K562 (cell line): ENCODE results near the gene ACTR3. TPM values are rescaled to one million over a fixed set of nuclear protein-coding genes. Genes with fewer than 3 reads are reported as not detected.

Experiments used
- ATAC-seq: fragments of 200-7000 bp; cut with Tn5 transposase; 3 replicates; pipeline ENCODE4 v1.9.1; 2020; ENCODE audit warnings: moderate library complexity
- BruUV-seq: library from RNA; stranded (reverse); fragments of 400-500 nt; replicated peaks from 2 replicates; lab custom pipeline; 2021; lab: Mats Ljungman, UMichigan
- CTCF ChIA-PET: fragments of 300-600 bp; formaldehyde crosslinking; extraction: SDS; loops from one replicate; lab custom pipeline; 2021; ENCODE audit warnings: low intra/inter-chr PET ratio; lab: Yijun Ruan, JAX
- POLR2A ChIA-PET: fragments of 300-600, 350-650 bp; sonication (Branson Sonifier 250); formaldehyde crosslinking; extraction: SDS; loops from one replicate; lab custom pipeline; 2021; ENCODE audit warnings: antibody characterized with exemption, inconsistent platforms; lab: Yijun Ruan, JAX
- DNase-seq, 4 experiments: peaks; one replicate each; pipeline versions ENCODE4 v3.0.0 to v3.0.0-alpha.2; 2011 to 2018; ENCODE audit warnings: low spot score in 3 of 4, mixed read lengths in 3 of 4; ENCODE audit errors: extremely low read depth in 1 of 4
- FAIRE-seq: peaks from 2 replicates; lab custom pipeline; 2011; peaks lifted over from hg19 to GRCh38; lab: Jason Lieb, UNC
- H2AFZ ChIP-seq: 2 replicates; pipeline ENCODE4 v1.6.0; 2011; ENCODE audit warnings: low read depth, low read length, control low read depth, inconsistent platforms
- H3K27ac ChIP-seq: fragments of 200-600 bp; 3 replicates; pipeline ENCODE4 v1.8.0; 2011; ENCODE audit warnings: low read depth, mild to moderate bottlenecking, control low read depth, inconsistent platforms, low read length, moderate library complexity, mixed read lengths; ENCODE audit errors: extremely low read depth
- H3K27me3 ChIP-seq, 2 experiments: fragments of 300-600 bp in 1 of 2; 2 replicates in 1 of 2; 3 replicates in 1 of 2; pipeline versions ENCODE4 v1.6.0 to v1.8.0; 2011; ENCODE audit warnings: inconsistent platforms in 2 of 2, low read length in 2 of 2, mild to moderate bottlenecking in 1 of 2, mixed read lengths in 1 of 2, moderate library complexity in 1 of 2; ENCODE audit not compliant: control insufficient read depth in 2 of 2, insufficient read depth in 2 of 2
- H3K36me3 ChIP-seq: fragments of 300-600 bp; 3 replicates; pipeline ENCODE4 v1.8.0; 2011; ENCODE audit warnings: mild to moderate bottlenecking, low read length, inconsistent platforms; ENCODE audit not compliant: control insufficient read depth, insufficient read depth
- H3K4me1 ChIP-seq, 2 experiments: fragments of 200-600 bp in 1 of 2; replicated peaks in 1 of 2; 2 replicates in 1 of 2; 3 replicates in 1 of 2; pipeline versions ENCODE4 v1.5.1 to v1.8.0; 2011; ENCODE audit warnings: inconsistent platforms in 2 of 2, low read length in 2 of 2, mild to moderate bottlenecking in 1 of 2, mixed read lengths in 1 of 2, moderate library complexity in 1 of 2; ENCODE audit not compliant: control insufficient read depth in 2 of 2, insufficient read depth in 2 of 2
- H3K4me2 ChIP-seq: 2 replicates; pipeline ENCODE4 v1.6.1; 2011; ENCODE audit warnings: low read length, control low read depth, inconsistent platforms, mixed read lengths; ENCODE audit not compliant: insufficient read depth
- H3K4me3 ChIP-seq: fragments of 200-600 bp; sonication (generic), shearing (Covaris generic); 2 replicates; pipeline ENCODE4 v1.5.1; 2016; ENCODE audit warnings: control low read depth, inconsistent platforms
- H3K79me2 ChIP-seq: fragments of 200-600 bp; 3 replicates; pipeline ENCODE4 v1.8.0; 2011; ENCODE audit warnings: low read length, inconsistent platforms; ENCODE audit not compliant: control insufficient read depth, insufficient read depth
- H3K9ac ChIP-seq, 2 experiments: 2 replicates each; pipeline versions ENCODE4 v1.6.0 to v1.6.1; 2011; ENCODE audit warnings: low read depth in 2 of 2, low read length in 2 of 2, control low read depth in 1 of 2, inconsistent platforms in 1 of 2, mild to moderate bottlenecking in 1 of 2, mixed read lengths in 1 of 2; ENCODE audit not compliant: insufficient read depth in 1 of 2
- H3K9me1 ChIP-seq: one replicate; pipeline ENCODE4 v1.6.0; 2011; ENCODE audit warnings: inconsistent platforms, mild to moderate bottlenecking, low read length, moderate library complexity; ENCODE audit not compliant: control insufficient read depth, insufficient read depth
- H3K9me3 ChIP-seq: replicated peaks from 2 replicates; pipeline ENCODE4 v1.5.1; 2011; ENCODE audit warnings: low read depth, low read length, inconsistent platforms; ENCODE audit not compliant: control insufficient read depth, insufficient read depth
- H4K20me1 ChIP-seq: replicated peaks from 2 replicates; pipeline ENCODE4 v1.6.1; 2011; ENCODE audit warnings: low read length, inconsistent platforms, mixed read lengths; ENCODE audit not compliant: control insufficient read depth, insufficient read depth
- CUX1 ChIP-seq: fragments of 200-800 bp; sonication (Bioruptor generic); IDR thresholded peaks from 2 replicates; pipeline ENCODE4 v1.6.1; 2016; ENCODE audit warnings: missing genetic modification characterization, missing compliant biosample characterization
- FOSL1 ChIP-seq: fragments of 200-800 bp; sonication (Bioruptor generic); conservative IDR thresholded peaks from 2 replicates; pipeline ENCODE4 v1.6.1; 2016; ENCODE audit warnings: missing genetic modification characterization, missing compliant biosample characterization
- GTF2E2 ChIP-seq: fragments of 200-800 bp; sonication (Bioruptor generic); IDR thresholded peaks from 2 replicates; pipeline ENCODE4 v1.6.1; 2016; ENCODE audit warnings: missing genetic modification characterization, missing compliant biosample characterization
- KAT7 ChIP-seq: sonication (generic); formaldehyde crosslinking; IDR thresholded peaks from 2 replicates; pipeline ENCODE4 v1.8.0; 2022; ENCODE audit warnings: missing genetic modification reagents, mild to moderate bottlenecking, borderline replicate concordance
- MLLT1 ChIP-seq, 2 experiments: fragments of 450-650 bp; IDR thresholded peaks; 2 replicates each; pipeline ENCODE4 v1.6.1; 2016
- SMARCE1 ChIP-seq: fragments of 450-650 bp; IDR thresholded peaks from 2 replicates; pipeline ENCODE4 v1.7.1; 2016; ENCODE audit warnings: mild to moderate bottlenecking
- WGBS: fragments of 100-300 bp; shearing (Covaris generic); methylation state at CpG from one replicate; pipeline ENCODE4 v1.1.6; 2016; ENCODE audit warnings: low coverage, mixed read lengths; ENCODE audit not compliant: insufficient coverage; ENCODE audit errors: missing lambda C conversion rate; 5-methylcytosine and 5-hydroxymethylcytosine counted together
- in situ Hi-C: fragments of 300-500 bp; cut with MboI; formaldehyde crosslinking; loops from 4 replicates; pipeline ENCODE4 v1.15.0; 2018; ENCODE audit warnings: inconsistent platforms, mixed read lengths
- intact Hi-C: fragments of 100-400 bp; cut with micrococcal nuclease; formaldehyde crosslinking; loops from 2 replicates; pipeline ENCODE4 v1.14.2; 2022
- polyA plus RNA-seq, 8 experiments: library from polyadenylated mRNA; depleted of rRNA in 4 of 8; stranded (reverse) in 5 of 8; unstranded in 3 of 8; fragments of >200 nt; fragmentation: Nextera tagmentation in 2 of 8; fragmentation: Illumina TruSeq in 1 of 8; extraction: Ambion mirVana in 2 of 8; extraction: Trizol in 1 of 8; gene quantifications; 2 replicates each; pipeline versions ENCODE4 v1.2.1 to v1.2.3, GENCODE V29; 2011 to 2014; ENCODE audit warnings: inconsistent platforms in 1 of 8, missing spikeins in 1 of 8
- total RNA-seq, 7 experiments: library from RNA; depleted of rRNA in 6 of 7; stranded (reverse); fragments of >200 nt in 6 of 7; fragmentation: Illumina TruSeq in 2 of 7; extraction: Trizol in 2 of 7; gene quantifications; 2 replicates each; pipeline versions ENCODE4 v1.2.1 to v1.2.3, GENCODE V29; 2011 to 2021; ENCODE audit warnings: low replicate concordance in 1 of 7
- TF ChIP-seq, protein P1 (sequence below), 2 experiments: fragments of 450-650 bp; conservative IDR thresholded peaks; 2 replicates each; pipeline ENCODE4 v1.6.1; 2017; ENCODE audit warnings: mild to moderate bottlenecking in 2 of 2, moderate library complexity in 2 of 2
- TF ChIP-seq, protein P2 (sequence below), 3 experiments: fragments of 200-800 bp in 1 of 3; sonication (Bioruptor generic) in 1 of 3; sonication (generic) in 1 of 3; formaldehyde crosslinking in 1 of 3; IDR thresholded peaks; 2 replicates each; pipeline versions ENCODE4 v1.6.1 to v1.8.0; 2016 to 2022; ENCODE audit warnings: mild to moderate bottlenecking in 2 of 3, missing compliant biosample characterization in 2 of 3, missing genetic modification characterization in 2 of 3, missing genetic modification reagents in 1 of 3

ACTR3 gene
- total and polyA plus RNA-seq, 9 of the 15 experiments (the other 6 are each of a cell fraction or from before 2014, with no cell fraction given): 49.0 to 354 (median 249) TPM

DNA sequence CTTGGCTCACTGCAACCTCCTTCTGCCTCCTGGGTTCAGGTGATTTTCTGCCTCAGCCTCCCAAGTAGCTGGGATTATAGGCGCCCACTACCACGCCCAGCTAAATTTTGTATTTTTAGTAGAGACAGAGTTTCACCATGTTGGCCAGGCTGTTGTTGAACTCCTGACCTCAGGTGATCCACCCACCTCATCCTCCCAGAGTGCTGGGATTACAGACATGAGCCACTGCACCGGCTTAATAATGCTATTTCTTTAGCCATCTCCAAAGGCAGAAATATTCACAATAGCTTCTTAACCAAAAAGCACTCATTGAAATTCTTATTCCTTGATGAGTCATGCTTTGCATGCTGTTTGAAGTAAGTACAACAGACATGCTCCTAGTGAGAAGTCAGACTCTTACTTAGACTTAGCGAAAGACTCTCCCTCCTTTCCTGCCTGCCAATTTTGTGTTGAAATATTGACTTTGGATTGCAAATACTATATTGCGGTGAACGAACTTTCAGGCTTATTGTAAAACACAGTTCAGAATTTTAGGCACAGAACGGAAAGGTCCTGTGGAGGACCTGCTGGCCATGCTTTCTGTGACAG lies 4.4 kb downstream of the ACTR3 start:
- Histone ChIP-seq H3K9me3 (no peaks in the 10 kb centered on the region), H3K36me3 (peaks cover 26% of the 10 kb centered on the region; the same call in 1 of the 3 replicates), H3K4me1 (peaks cover 21 to 29% of the 10 kb centered on the region in 2 experiments; a peak in 4 of 5 replicates), H3K9me1 (no peaks in the 10 kb centered on the region), H3K4me3 (peak overlapping the region; percentile 1; the same call in 1 of the 2 replicates), H4K20me1 (peaks cover 21% of the 10 kb centered on the region), H2AFZ (no peak overlapping the region), H3K4me2 (peak overlapping the region; percentile 74), H3K27ac (peak overlapping the region; percentile 75), H3K9ac (peak overlapping the region; percentile 73 to 92; a peak in 3 of 4 replicates), H3K27me3 (no peaks in the 10 kb centered on the region), H3K79me2 (peaks cover 93% of the 10 kb centered on the region)
- FAIRE-seq: peak; percentile 78
- ChIA-PET POLR2A (interaction anchor here (0.6 to 6.4 kb wide), 6 partner anchors 9 to 698 kb away, joined by 3 to 39 read pairs (median 9); partner anchors contain the start of gene SLC35F5), CTCF (no interaction called here)
- peak in 2 of 4 experiments; percentile 20 to 48 for DNase-seq
- WGBS: 11% methylated on average over 7 of the region's 7 CpGs
- in situ Hi-C loops: no loop called here
- peak; percentile 8; the same call in 2 of the 3 replicates for ATAC-seq
- no TSS peak for BruUV-seq
- intact Hi-C loops: loop anchor here (5.0 kb wide), 1 partner anchor 72 kb away; no protein-coding TSS in a partner anchor
- TF ChIP-seq CUX1 (CRISPR knock-in tag): no peak
- no peak for TF ChIP-seq GTF2E2
- TF ChIP-seq, protein P1, sequence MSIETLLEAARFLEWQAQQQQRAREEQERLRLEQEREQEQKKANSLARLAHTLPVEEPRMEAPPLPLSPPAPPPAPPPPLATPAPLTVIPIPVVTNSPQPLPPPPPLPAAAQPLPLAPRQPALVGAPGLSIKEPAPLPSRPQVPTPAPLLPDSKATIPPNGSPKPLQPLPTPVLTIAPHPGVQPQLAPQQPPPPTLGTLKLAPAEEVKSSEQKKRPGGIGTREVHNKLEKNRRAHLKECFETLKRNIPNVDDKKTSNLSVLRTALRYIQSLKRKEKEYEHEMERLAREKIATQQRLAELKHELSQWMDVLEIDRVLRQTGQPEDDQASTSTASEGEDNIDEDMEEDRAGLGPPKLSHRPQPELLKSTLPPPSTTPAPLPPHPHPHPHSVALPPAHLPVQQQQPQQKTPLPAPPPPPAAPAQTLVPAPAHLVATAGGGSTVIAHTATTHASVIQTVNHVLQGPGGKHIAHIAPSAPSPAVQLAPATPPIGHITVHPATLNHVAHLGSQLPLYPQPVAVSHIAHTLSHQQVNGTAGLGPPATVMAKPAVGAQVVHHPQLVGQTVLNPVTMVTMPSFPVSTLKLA (conservative IDR thresholded peaks at IDR 0.05): peak; percentile 22 to 34; a peak in 3 of 4 replicates
- TF ChIP-seq, protein P2, sequence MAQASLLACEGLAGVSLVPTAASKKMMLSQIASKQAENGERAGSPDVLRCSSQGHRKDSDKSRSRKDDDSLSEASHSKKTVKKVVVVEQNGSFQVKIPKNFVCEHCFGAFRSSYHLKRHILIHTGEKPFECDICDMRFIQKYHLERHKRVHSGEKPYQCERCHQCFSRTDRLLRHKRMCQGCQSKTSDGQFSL (CRISPR knock-in tag; IDR thresholded peaks at IDR 0.05): 0 out of 2 replicates have a peak, but pooled peaks have one; percentile 15
- TF ChIP-seq, protein P2 (tag; IDR thresholded peaks at IDR 0.05): no peak
- peak; percentile 55; the same call in 1 of the 2 replicates for TF ChIP-seq SMARCE1
- TF ChIP-seq KAT7 (CRISPR knock-in tag): 0 out of 2 replicates have a peak, but pooled peaks have one; percentile 39
- TF ChIP-seq MLLT1 (IDR thresholded peaks at IDR 0.05): 0 out of 4 replicates have a peak, but pooled peaks of 1 of the 2 experiments have one; percentile 31
- TF ChIP-seq FOSL1 (tag): peak; percentile 76
